ENCODE results near the gene TTC9B.
"Not testable (repeated sequence)": the region's sequence is repeated elsewhere in the genome, so short reads cannot be mapped to it uniquely, and the experiment has no call there.

Gene TTC9B

DNA sequence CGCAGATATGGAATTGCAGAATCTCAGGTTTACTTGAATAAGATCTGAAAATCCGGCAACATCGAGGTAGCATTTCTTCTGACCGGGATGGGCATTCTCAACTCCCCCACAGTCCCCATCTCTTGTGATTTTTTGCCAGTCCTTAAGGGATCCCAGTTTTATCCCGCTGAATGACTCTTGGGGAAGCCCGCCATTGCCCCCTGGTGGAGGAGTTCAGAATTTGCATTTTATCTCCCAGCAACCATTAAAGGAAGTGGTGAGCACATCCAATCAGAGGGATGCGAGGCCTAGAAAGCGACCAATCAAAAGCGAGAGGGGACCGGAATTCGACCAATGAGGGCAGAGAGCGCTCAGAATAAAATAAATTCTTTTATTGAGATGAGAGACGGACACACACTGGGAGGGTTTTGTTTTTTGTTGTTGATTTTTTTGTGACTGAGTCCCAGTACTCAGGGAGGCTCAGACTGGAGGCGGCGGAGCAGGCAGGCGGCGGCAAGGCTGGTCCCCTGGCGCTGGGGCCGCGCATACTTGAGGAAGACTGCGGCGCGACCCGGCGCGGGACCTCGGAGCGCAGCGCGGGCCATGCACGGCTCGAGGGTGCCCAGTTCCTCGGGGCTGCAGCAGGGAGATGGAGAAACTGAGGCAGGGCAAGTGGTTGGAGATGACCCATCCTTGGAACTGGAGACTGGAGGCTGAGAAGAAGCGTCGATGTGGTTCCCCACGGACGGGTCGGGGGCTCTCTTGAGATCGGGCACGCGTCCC, 3.9 kb upstream of the TTC9B start:
- H3K4me3 ChIP-seq, result no peak overlapping the region
- intact Hi-C loops (cut with DNase I; ENCODE audit: low total_unique reads), result loop anchor here (5.0 kb wide), 1 partner anchor 430 kb away; no protein-coding TSS in a partner anchor
- peaks cover 9 to 73% of the 10 kb centered on the region in 2 donors for H3K27me3 ChIP-seq
- no peak overlapping the region for H3K27ac ChIP-seq
- peak; percentile 81 to 91 for DNase-seq
- H3K9me3 ChIP-seq, result no peaks in the 10 kb centered on the region
- H3K36me3 ChIP-seq, result no peaks in the 10 kb centered on the region
- H3K4me1 ChIP-seq, result peaks cover 0 to 31% (median 12%) of the 10 kb centered on the region in 4 donors
- TF ChIP-seq CTCF (IDR thresholded peaks at IDR 0.05), result peak; percentile 92 to 93

GRCh38 chr19:40220674-40221073, 2.5 kb upstream of the TTC9B start:
- intact Hi-C loops (cut with DNase I; ENCODE audit: low total_unique reads), result loop anchor here (5.0 kb wide), 1 partner anchor 428 kb away; no protein-coding TSS in a partner anchor
- no peaks in the 10 kb centered on the region for H3K9me3 ChIP-seq
- H3K4me3 ChIP-seq, result no peak overlapping the region
- no peaks in the 10 kb centered on the region for H3K36me3 ChIP-seq
- TF ChIP-seq CTCF (IDR thresholded peaks at IDR 0.05), result no peak
- H3K4me1 ChIP-seq, result peaks cover 0 to 23% (median 2%) of the 10 kb centered on the region in 4 donors
- no peak overlapping the region for H3K27ac ChIP-seq
- H3K27me3 ChIP-seq, result peaks cover 11 to 72% of the 10 kb centered on the region in 2 donors
- no peak for DNase-seq

DNA sequence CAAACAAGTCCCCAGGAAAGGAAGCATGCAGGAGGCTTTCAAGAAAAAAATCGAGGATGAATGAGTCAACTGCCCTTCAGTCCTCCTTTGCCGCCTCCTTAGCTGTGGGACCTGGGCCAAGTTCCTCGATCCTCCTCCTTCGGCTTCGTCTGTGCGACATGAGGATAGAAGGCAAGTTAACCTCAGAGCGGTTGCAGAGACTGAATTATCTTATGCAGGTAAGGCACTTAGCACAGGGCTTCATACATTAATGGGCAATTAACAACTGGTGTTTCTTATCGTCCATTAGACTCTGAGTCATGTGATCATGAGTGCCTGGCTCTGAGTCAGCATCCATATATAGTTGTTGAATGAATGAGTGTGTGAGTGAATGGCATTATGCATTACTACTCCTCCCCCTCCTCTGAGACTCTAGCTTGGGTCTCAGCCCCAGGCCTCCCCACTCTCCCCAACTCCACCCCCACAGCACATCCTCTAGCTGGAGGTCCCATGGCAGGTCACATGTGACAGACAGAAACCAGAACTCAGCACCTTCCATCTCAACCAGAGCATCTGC, 1.6 kb upstream of the TTC9B start:
- DNase-seq, result no peak
- no peak overlapping the region for H3K27ac ChIP-seq
- H3K9me3 ChIP-seq, result no peaks in the 10 kb centered on the region
- H3K4me3 ChIP-seq, result no peak overlapping the region
- H3K27me3 ChIP-seq, result peaks cover 11 to 63% of the 10 kb centered on the region in 2 donors
- intact Hi-C loops (cut with DNase I; ENCODE audit: low total_unique reads), result loop anchor here (2.0 to 5.0 kb wide), 2 partner anchors 81 to 427 kb away; no protein-coding TSS in a partner anchor
- no peaks in the 10 kb centered on the region for H3K36me3 ChIP-seq
- no peak for TF ChIP-seq CTCF (IDR thresholded peaks at IDR 0.05)
- H3K4me1 ChIP-seq, result peaks cover 0 to 19% (median 0%) of the 10 kb centered on the region in 4 donors

- intact Hi-C loops (cut with DNase I; ENCODE audit: low total_unique reads), result loop anchor here (2.0 kb wide), 1 partner anchor 80 kb away; no protein-coding TSS in a partner anchor
- not testable (repeated sequence) for DNase-seq, H3K27ac ChIP-seq, H3K9me3 ChIP-seq, H3K36me3 ChIP-seq, H3K4me3 ChIP-seq
- Histone ChIP-seq H3K27me3 (peaks cover 11 to 55% of the 10 kb centered on the region in 2 donors), H3K4me1 (peaks cover 0 to 19% (median 0%) of the 10 kb centered on the region in 4 donors)
Measured at GRCh38 chr19:40219029-40219428, 845 bp upstream of the TTC9B start.

DNA sequence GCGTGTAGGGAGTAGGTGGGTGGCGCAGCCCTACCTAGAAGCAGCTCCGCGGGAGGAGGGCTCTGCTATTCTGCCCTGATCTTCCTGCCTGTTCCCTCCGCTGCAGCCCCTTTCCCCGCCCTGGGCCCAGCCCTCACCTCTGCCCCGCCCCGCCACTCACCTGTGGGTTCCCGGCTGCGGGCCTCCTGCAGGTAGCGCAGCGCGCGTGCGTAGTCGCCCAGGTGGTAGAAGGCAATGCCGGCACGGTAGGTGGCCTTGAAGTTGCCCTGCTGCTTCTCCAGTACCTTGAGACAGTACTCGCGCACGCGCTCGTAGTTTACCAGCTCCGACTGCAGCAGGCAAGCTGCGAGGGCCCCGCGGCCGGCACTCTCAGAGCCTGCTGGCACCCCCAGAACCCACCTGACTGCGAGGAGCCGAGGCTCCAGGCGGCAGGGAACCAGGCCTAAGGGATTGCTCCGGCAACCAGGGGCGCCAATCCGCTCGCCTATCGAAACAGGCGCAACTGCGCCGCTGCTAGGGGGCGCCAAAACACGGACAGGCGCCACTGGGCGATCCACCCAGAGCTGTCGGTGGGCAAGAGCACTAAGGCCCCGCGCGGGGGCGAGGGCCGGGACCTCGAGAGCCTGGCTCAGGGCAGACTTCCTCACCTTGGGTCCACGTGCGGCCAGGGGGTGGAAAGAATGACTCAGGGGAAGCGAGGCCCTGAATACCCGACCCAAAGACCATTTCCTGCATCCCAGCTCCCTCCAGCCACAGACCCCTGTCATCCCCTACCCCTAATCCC, 965 bp downstream of the TTC9B start:
- H3K4me3 ChIP-seq, result no peak overlapping the region
- peaks cover 11 to 43% of the 10 kb centered on the region in 2 donors for H3K27me3 ChIP-seq
- intact Hi-C loops (cut with DNase I; ENCODE audit: low total_unique reads), result no loop called here
- no peaks in the 10 kb centered on the region for H3K9me3 ChIP-seq
- no peak overlapping the region for H3K27ac ChIP-seq
- peaks cover 0 to 13% (median 0%) of the 10 kb centered on the region in 4 donors for H3K4me1 ChIP-seq
- H3K36me3 ChIP-seq, result peaks cover 0 to 19% (median 1%) of the 10 kb centered on the region in 3 donors
- DNase-seq, result no peak
- TF ChIP-seq CTCF (IDR thresholded peaks at IDR 0.05), result no peak
